GM12864 (cell line): ENCODE data around the gene TRAPPC11.
A peak's percentile ranks its signal among the peaks of the same experiment; 100 is the strongest.
"Not testable (repeated sequence)": the region's sequence is repeated elsewhere in the genome, so short reads cannot be mapped to it uniquely, and the experiment has no call there.

Experiments used
- DNase-seq: peaks from one replicate; pipeline ENCODE4 v3.0.0-alpha.2; 2011; ENCODE audit warnings: low read depth
- H3K4me3 ChIP-seq: 2 replicates; pipeline ENCODE4 v1.5.1; 2011; ENCODE audit warnings: mild to moderate bottlenecking, low read depth, low read length, control low read depth
- CTCF ChIP-seq: IDR thresholded peaks from 2 replicates; pipeline ENCODE4 v1.5.1; 2011; ENCODE audit warnings: low read depth, mild to moderate bottlenecking, moderate library complexity, low read length, control low read depth, inconsistent platforms; ENCODE audit errors: missing control alignments

TRAPPC11 gene

GRCh38 chr4:183716302-183716701, 57.2 kb downstream of the TRAPPC11 start:
- TF ChIP-seq CTCF, result no peak
- no peak for DNase-seq
- no peak overlapping the region for H3K4me3 ChIP-seq

- no peak for TF ChIP-seq CTCF
- H3K4me3 ChIP-seq, result no peak overlapping the region
- no peak for DNase-seq
Observed at GRCh38 chr4:183718876-183719275, 59.8 kb downstream of the TRAPPC11 start.

- no peak for DNase-seq
- H3K4me3 ChIP-seq, result peak overlapping the region; percentile 11; the same call in 1 of the 2 replicates
- TF ChIP-seq CTCF, result peak; percentile 44
Observed at GRCh38 chr4:183721207-183722081, 62.4 kb downstream of the TRAPPC11 start.

- TF ChIP-seq CTCF, result no peak
- peak; percentile 67 for DNase-seq
- peak overlapping the region; percentile 54 for H3K4me3 ChIP-seq
Observed at GRCh38 chr4:183722731-183723560, 63.9 kb downstream of the TRAPPC11 start.

- no peak for TF ChIP-seq CTCF
- peak overlapping the region; percentile 54 for H3K4me3 ChIP-seq
- DNase-seq, result no peak
Observed at GRCh38 chr4:183723561-183724228, 64.6 kb downstream of the TRAPPC11 start.

GRCh38 chr4:183725585-183725984, 66.5 kb downstream of the TRAPPC11 start:
- DNase-seq, H3K4me3 ChIP-seq: not testable (repeated sequence)

GRCh38 chr4:183727482-183727881, 68.4 kb downstream of the TRAPPC11 start:
- no peak for DNase-seq
- TF ChIP-seq CTCF, result no peak
- H3K4me3 ChIP-seq, result no peak overlapping the region
